B cell (primary cell): ENCODE data around the gene MAPRE3.

Experiments used
- CTCF ChIP-seq: fragments of 200-600 bp; IDR thresholded peaks from one replicate; pipeline ENCODE4 v1.8.0; 2022; ENCODE audit warnings: antibody characterized with exemption, mild to moderate bottlenecking
- EZH2 ChIP-seq: IDR thresholded peaks from 2 replicates; pipeline ENCODE4 v1.6.1; 2012; ENCODE audit warnings: borderline replicate concordance, low read depth, mild to moderate bottlenecking, moderate library complexity, low read length; ENCODE audit not compliant: insufficient read depth, poor library complexity, severe bottlenecking

GRCh38 chr2:27025861-27026851, 55.7 kb downstream of the MAPRE3 start:
- TF ChIP-seq CTCF, result no peak
- TF ChIP-seq EZH2, result no peak
